ENCODE results near the gene ZNF664.
A peak's percentile ranks its signal among the peaks of the same experiment; 100 is the strongest.

Gene ZNF664

GRCh38 chr12:124034297-124034696, 61.3 kb downstream of the ZNF664 start:
- DNase-seq (ENCODE audit: low spot score): no peak

GRCh38 chr12:124035163-124035562, 62.1 kb downstream of the ZNF664 start:
- no peak for DNase-seq (ENCODE audit: low spot score)

- no peak for DNase-seq (ENCODE audit: low spot score)
Observed at GRCh38 chr12:124036171-124036598, 63.2 kb downstream of the ZNF664 start.

- peak; percentile 62 for DNase-seq (ENCODE audit: low spot score)
Observed at GRCh38 chr12:124036657-124037109, 63.7 kb downstream of the ZNF664 start.

GRCh38 chr12:124037331-124037730, 64.3 kb downstream of the ZNF664 start:
- DNase-seq (ENCODE audit: low spot score): no peak

GRCh38 chr12:124039276-124039675, 66.3 kb downstream of the ZNF664 start:
- no peak for DNase-seq (ENCODE audit: low spot score)

GRCh38 chr12:124040291-124040690, 67.3 kb downstream of the ZNF664 start:
- no peak for DNase-seq (ENCODE audit: low spot score)

GRCh38 chr12:124040737-124041136, 67.7 kb downstream of the ZNF664 start:
- no peak for DNase-seq (ENCODE audit: low spot score)

- no peak for DNase-seq (ENCODE audit: low spot score)
Observed at GRCh38 chr12:124041907-124042306, 68.9 kb downstream of the ZNF664 start.

GRCh38 chr12:124044021-124044420, 71.0 kb downstream of the ZNF664 start:
- DNase-seq (ENCODE audit: low spot score): no peak

- DNase-seq (ENCODE audit: low spot score): no peak
Observed at GRCh38 chr12:124044809-124045321, 71.8 kb downstream of the ZNF664 start.

GRCh38 chr12:124045671-124046455, 72.8 kb downstream of the ZNF664 start:
- DNase-seq (ENCODE audit: low spot score): peak; percentile 92

GRCh38 chr12:124046456-124046740, 73.4 kb downstream of the ZNF664 start:
- no peak for DNase-seq (ENCODE audit: low spot score)

GRCh38 chr12:124047045-124047566, 74.1 kb downstream of the ZNF664 start:
- no peak for DNase-seq (ENCODE audit: low spot score)

GRCh38 chr12:124049451-124050094, 76.6 kb downstream of the ZNF664 start:
- DNase-seq (ENCODE audit: low spot score): no peak

GRCh38 chr12:124053851-124054250, 80.8 kb downstream of the ZNF664 start:
- DNase-seq (ENCODE audit: low spot score): peak; percentile 80

- DNase-seq (ENCODE audit: low spot score): no peak
Observed at GRCh38 chr12:124055066-124055465, 82.1 kb downstream of the ZNF664 start.

- DNase-seq (ENCODE audit: low spot score): no peak
Observed at GRCh38 chr12:124057691-124058090, 84.7 kb downstream of the ZNF664 start.

- DNase-seq (ENCODE audit: low spot score): no peak
Observed at GRCh38 chr12:124059752-124060151, 86.7 kb downstream of the ZNF664 start.

Data from globus pallidus (tissue), 1 donor.